OCI-LY1 (cell line): ENCODE data around the gene SPOCK1.

Experiments
- H2AFZ ChIP-seq: fragments of 200-600 bp; sonication (generic), shearing (Covaris generic); 2 replicates; pipeline ENCODE4 v1.6.0; 2014; ENCODE audit warnings: antibody characterized with exemption, mild to moderate bottlenecking, low read length
- H3F3A ChIP-seq: fragments of 200-600 bp; sonication (generic), shearing (Covaris generic); 2 replicates; pipeline ENCODE4 v1.6.0; 2014; ENCODE audit warnings: mild to moderate bottlenecking, antibody characterized with exemption, low read length, moderate library complexity; ENCODE audit not compliant: insufficient read depth
- H3K27ac ChIP-seq: fragments of 200-600 bp; sonication (generic); 2 replicates; pipeline ENCODE4 v1.5.1; 2014; ENCODE audit warnings: low read length, mixed run types, mild to moderate bottlenecking, low read depth; ENCODE audit not compliant: poor library complexity, severe bottlenecking
- H3K27me3 ChIP-seq: fragments of 200-600 bp; sonication (generic); 2 replicates; pipeline ENCODE4 v1.6.0; 2014; ENCODE audit warnings: antibody characterized with exemption, mild to moderate bottlenecking, low read length, moderate library complexity; ENCODE audit not compliant: insufficient read depth
- H3K36me3 ChIP-seq: fragments of 200-600 bp; sonication (generic); 2 replicates; pipeline ENCODE4 v1.6.1; 2014; ENCODE audit warnings: mild to moderate bottlenecking, antibody characterized with exemption, low read length, moderate library complexity, mixed read lengths; ENCODE audit not compliant: insufficient read depth
- H3K4me1 ChIP-seq: fragments of 200-600 bp; sonication (generic); 2 replicates; pipeline ENCODE4 v1.5.1; 2014; ENCODE audit warnings: mild to moderate bottlenecking, low read length, moderate library complexity; ENCODE audit not compliant: insufficient read depth, severe bottlenecking
- H3K4me2 ChIP-seq: fragments of 200-600 bp; sonication (generic), shearing (Covaris generic); 2 replicates; pipeline ENCODE4 v1.6.1; 2014; ENCODE audit warnings: low read length
- H3K4me3 ChIP-seq: fragments of 200-600 bp; sonication (generic); 2 replicates; pipeline ENCODE4 v1.5.1; 2014; ENCODE audit warnings: low read length, low read depth, mild to moderate bottlenecking, mixed read lengths; ENCODE audit not compliant: poor library complexity, severe bottlenecking
- H3K79me2 ChIP-seq: fragments of 200-600 bp; shearing (Covaris generic); 2 replicates; pipeline ENCODE4 v1.6.1; 2016; ENCODE audit warnings: mixed run types, low read length, mixed read lengths; ENCODE audit not compliant: insufficient read depth
- H3K9ac ChIP-seq: fragments of 200-600 bp; sonication (generic), shearing (Covaris generic); 2 replicates; pipeline ENCODE4 v1.6.1; 2014; ENCODE audit warnings: mild to moderate bottlenecking, low read length, mixed read lengths
- H3K9me2 ChIP-seq: fragments of 200-600 bp; sonication (generic), shearing (Covaris generic); 2 replicates; pipeline ENCODE4 v1.6.1; 2014; ENCODE audit warnings: low read depth, mild to moderate bottlenecking, low read length, mixed read lengths
- H3K9me3 ChIP-seq: fragments of 200-600 bp; shearing (Covaris generic); 2 replicates; pipeline ENCODE4 v1.6.1; 2014; ENCODE audit warnings: low read length, mixed read lengths
- H4K20me1 ChIP-seq: fragments of 200-600 bp; sonication (generic), shearing (Covaris generic); 2 replicates; pipeline ENCODE4 v1.6.0; 2016; ENCODE audit warnings: mild to moderate bottlenecking, low read length; ENCODE audit not compliant: insufficient read depth
- CTCF ChIP-seq: fragments of 200-600 bp; sonication (generic), shearing (Covaris generic); IDR thresholded peaks from 2 replicates; pipeline ENCODE4 v1.5.1; 2017; ENCODE audit warnings: mild to moderate bottlenecking, antibody characterized with exemption, low read length, moderate library complexity, mixed read lengths
- EZH2 ChIP-seq: fragments of 200-600 bp; sonication (generic), shearing (Covaris generic); IDR thresholded peaks from 2 replicates; pipeline ENCODE4 v1.8.0; 2017; ENCODE audit warnings: borderline replicate concordance, mixed run types, mild to moderate bottlenecking, antibody characterized with exemption, low read length, moderate library complexity, mixed read lengths

Gene SPOCK1

DNA sequence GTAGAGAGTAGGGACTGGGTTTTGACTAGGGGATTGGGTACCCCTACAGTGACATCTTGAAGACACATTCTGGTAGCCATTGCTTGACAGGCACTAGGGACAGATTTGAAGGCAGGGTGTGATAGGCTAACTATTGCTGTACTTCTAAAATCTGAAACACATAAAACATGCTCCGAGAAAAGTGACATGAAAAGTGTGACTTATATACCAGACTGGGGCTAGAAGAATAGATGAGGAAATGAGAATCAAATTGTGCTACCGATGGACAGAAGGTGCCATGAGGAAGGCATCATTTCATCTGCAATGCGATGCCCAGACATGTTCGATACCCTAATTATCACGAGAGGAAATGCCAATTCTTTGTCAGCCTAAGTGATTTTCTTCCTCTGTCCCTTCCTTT lies 475.8 kb downstream of the SPOCK1 start:
- Histone ChIP-seq H3K9me3 (no peaks in the 10 kb centered on the region), H3K79me2 (no peaks in the 10 kb centered on the region), H3K27ac (no peak overlapping the region), H3K4me1 (peaks cover 26% of the 10 kb centered on the region), H2AFZ (peak overlapping the region; percentile 68; the same call in 1 of the 2 replicates), H3F3A (no peaks in the 10 kb centered on the region), H4K20me1 (no peaks in the 10 kb centered on the region), H3K4me3 (no peak overlapping the region), H3K36me3 (no peaks in the 10 kb centered on the region), H3K9ac (no peak overlapping the region), H3K4me2 (no peak overlapping the region), H3K9me2 (no peaks in the 10 kb centered on the region), H3K27me3 (no peaks in the 10 kb centered on the region)
- TF ChIP-seq CTCF (no peak), EZH2 (no peak)

DNA sequence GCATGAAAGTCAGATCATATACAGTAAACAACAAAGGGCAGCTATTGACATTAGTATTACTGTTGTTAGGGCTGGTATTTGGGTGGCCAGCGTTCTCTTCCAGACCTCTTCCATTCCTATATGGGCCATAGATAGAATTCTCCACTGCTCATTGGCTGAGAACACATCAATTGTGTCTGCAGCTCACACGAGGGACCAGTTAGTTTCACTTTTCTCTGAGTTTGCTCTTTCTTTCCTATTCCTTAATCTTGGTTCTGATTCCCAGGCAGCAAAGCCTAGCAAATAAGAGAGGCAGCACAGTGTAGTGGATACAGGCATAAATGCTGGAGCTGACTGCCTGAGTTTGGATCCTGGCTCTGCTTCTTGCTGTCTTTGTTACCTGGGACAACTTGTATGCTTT lies 476.4 kb downstream of the SPOCK1 start:
- no peaks in the 10 kb centered on the region for H3K27me3 ChIP-seq
- H3K79me2 ChIP-seq = no peaks in the 10 kb centered on the region
- H3K9ac ChIP-seq = no peak overlapping the region
- no peaks in the 10 kb centered on the region for H3K9me3 ChIP-seq
- TF ChIP-seq CTCF = no peak
- TF ChIP-seq EZH2 = no peak
- H3K4me1 ChIP-seq = peaks cover 22% of the 10 kb centered on the region
- H2AFZ ChIP-seq = peak overlapping the region; percentile 68; the same call in 1 of the 2 replicates
- no peaks in the 10 kb centered on the region for H3F3A ChIP-seq
- peak overlapping the region; percentile 40; the same call in 1 of the 2 replicates for H3K4me2 ChIP-seq
- H3K9me2 ChIP-seq = no peaks in the 10 kb centered on the region
- H3K36me3 ChIP-seq = no peaks in the 10 kb centered on the region
- H3K4me3 ChIP-seq = no peak overlapping the region
- H4K20me1 ChIP-seq = no peaks in the 10 kb centered on the region
- H3K27ac ChIP-seq = no peak overlapping the region

GRCh38 chr5:137022043-137022442 lies 477.1 kb downstream of the SPOCK1 start:
- Histone ChIP-seq H3K9ac (no peak overlapping the region), H3K4me1 (peaks cover 20% of the 10 kb centered on the region), H3K9me2 (no peaks in the 10 kb centered on the region), H3K79me2 (no peaks in the 10 kb centered on the region), H3K36me3 (no peaks in the 10 kb centered on the region), H2AFZ (no peak overlapping the region), H3K9me3 (no peaks in the 10 kb centered on the region), H4K20me1 (no peaks in the 10 kb centered on the region), H3F3A (no peaks in the 10 kb centered on the region), H3K4me3 (no peak overlapping the region), H3K4me2 (no peak overlapping the region), H3K27ac (no peak overlapping the region), H3K27me3 (no peaks in the 10 kb centered on the region)
- no peak for TF ChIP-seq CTCF
- no peak for TF ChIP-seq EZH2
